Neural progenitor cell (in vitro differentiated cells): Measurements from ENCODE around the gene INTS1.

Experiments
- EZH2phosphoT487 ChIP-seq: fragments of 200-600 bp; sonication (generic); IDR thresholded peaks from 2 replicates; pipeline ENCODE4 v1.6.1; 2017; ENCODE audit warnings: antibody characterized with exemption
- TF ChIP-seq, protein P1 (sequence below): fragments of 200-600 bp; sonication (generic); IDR thresholded peaks from 2 replicates; pipeline ENCODE4 v1.5.1; 2017; ENCODE audit warnings: antibody characterized with exemption, mild to moderate bottlenecking

GRCh38 chr7:1457949-1458682 is 46.1 kb downstream of the INTS1 start:
- TF ChIP-seq, protein P1, sequence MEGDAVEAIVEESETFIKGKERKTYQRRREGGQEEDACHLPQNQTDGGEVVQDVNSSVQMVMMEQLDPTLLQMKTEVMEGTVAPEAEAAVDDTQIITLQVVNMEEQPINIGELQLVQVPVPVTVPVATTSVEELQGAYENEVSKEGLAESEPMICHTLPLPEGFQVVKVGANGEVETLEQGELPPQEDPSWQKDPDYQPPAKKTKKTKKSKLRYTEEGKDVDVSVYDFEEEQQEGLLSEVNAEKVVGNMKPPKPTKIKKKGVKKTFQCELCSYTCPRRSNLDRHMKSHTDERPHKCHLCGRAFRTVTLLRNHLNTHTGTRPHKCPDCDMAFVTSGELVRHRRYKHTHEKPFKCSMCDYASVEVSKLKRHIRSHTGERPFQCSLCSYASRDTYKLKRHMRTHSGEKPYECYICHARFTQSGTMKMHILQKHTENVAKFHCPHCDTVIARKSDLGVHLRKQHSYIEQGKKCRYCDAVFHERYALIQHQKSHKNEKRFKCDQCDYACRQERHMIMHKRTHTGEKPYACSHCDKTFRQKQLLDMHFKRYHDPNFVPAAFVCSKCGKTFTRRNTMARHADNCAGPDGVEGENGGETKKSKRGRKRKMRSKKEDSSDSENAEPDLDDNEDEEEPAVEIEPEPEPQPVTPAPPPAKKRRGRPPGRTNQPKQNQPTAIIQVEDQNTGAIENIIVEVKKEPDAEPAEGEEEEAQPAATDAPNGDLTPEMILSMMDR, result no peak
- no peak for TF ChIP-seq EZH2phosphoT487
